GM23248 (cell line): ENCODE results near the gene PITPNM3. TPM values are rescaled to one million over a fixed set of nuclear protein-coding genes. Genes with fewer than 3 reads are reported as not detected.
A peak's percentile ranks its signal among the peaks of the same experiment; 100 is the strongest.

Experiments used
- DNase-seq: peaks from one replicate; pipeline ENCODE4 v3.0.0-alpha.2; 2015
- H2AFZ ChIP-seq: fragments of 200-600 bp; sonication (generic); 2 replicates; pipeline ENCODE4 v1.6.1; 2016; ENCODE audit warnings: antibody characterized with exemption
- H3F3A ChIP-seq: fragments of 200-600 bp; sonication (generic); 2 replicates; pipeline ENCODE4 v1.6.1; 2016; ENCODE audit warnings: mild to moderate bottlenecking, antibody characterized with exemption, mixed run types; ENCODE audit not compliant: insufficient read depth
- H3K27ac ChIP-seq: fragments of 200-600 bp; sonication (generic); 2 replicates; pipeline ENCODE4 v1.5.1; 2016; ENCODE audit warnings: mild to moderate bottlenecking
- H3K27me3 ChIP-seq: fragments of 200-600 bp; sonication (generic); replicated peaks from 2 replicates; pipeline ENCODE4 v1.6.1; 2016; ENCODE audit warnings: mild to moderate bottlenecking; ENCODE audit not compliant: insufficient read depth
- H3K36me3 ChIP-seq: fragments of 200-600 bp; sonication (generic); 2 replicates; pipeline ENCODE4 v1.6.1; 2016; ENCODE audit warnings: low read depth, mild to moderate bottlenecking
- H3K4me1 ChIP-seq: fragments of 200-600 bp; sonication (generic); 2 replicates; pipeline ENCODE4 v1.6.1; 2016; ENCODE audit warnings: mild to moderate bottlenecking; ENCODE audit not compliant: insufficient read depth
- H3K4me2 ChIP-seq: fragments of 200-600 bp; sonication (generic); one replicate; pipeline ENCODE4 v1.6.1; 2016; ENCODE audit warnings: mild to moderate bottlenecking; ENCODE audit not compliant: unreplicated experiment
- H3K4me3 ChIP-seq: fragments of 200-600 bp; sonication (generic); 2 replicates; pipeline ENCODE4 v1.5.1; 2016; ENCODE audit warnings: mild to moderate bottlenecking
- H3K79me2 ChIP-seq: fragments of 200-600 bp; sonication (generic); 2 replicates; pipeline ENCODE4 v1.6.1; 2016; ENCODE audit warnings: mild to moderate bottlenecking; ENCODE audit not compliant: insufficient read depth
- H3K9ac ChIP-seq: fragments of 200-600 bp; sonication (generic); 2 replicates; pipeline ENCODE4 v1.6.1; 2016; ENCODE audit warnings: mild to moderate bottlenecking
- H3K9me2 ChIP-seq: fragments of 200-600 bp; sonication (generic); 2 replicates; pipeline ENCODE4 v1.6.1; 2016; ENCODE audit warnings: mixed run types, mild to moderate bottlenecking, moderate library complexity; ENCODE audit not compliant: insufficient read depth
- H3K9me3 ChIP-seq: fragments of 200-600 bp; sonication (generic); one replicate; pipeline ENCODE4 v1.6.1; 2017; ENCODE audit warnings: low read depth
- H4K20me1 ChIP-seq: fragments of 200-600 bp; sonication (generic); 2 replicates; pipeline ENCODE4 v1.6.0; 2016; ENCODE audit not compliant: insufficient read depth
- EZH2 ChIP-seq: fragments of 200-600 bp; sonication (generic); IDR thresholded peaks from 2 replicates; pipeline ENCODE4 v1.6.1; 2018; ENCODE audit warnings: antibody characterized with exemption, mild to moderate bottlenecking; ENCODE audit not compliant: insufficient read depth, poor library complexity, severe bottlenecking
- EZH2phosphoT487 ChIP-seq: fragments of 200-600 bp; sonication (generic); IDR thresholded peaks from 2 replicates; pipeline ENCODE4 v1.6.1; 2018; ENCODE audit warnings: antibody characterized with exemption, moderate library complexity, mild to moderate bottlenecking, low read depth; ENCODE audit not compliant: insufficient read depth
- WGBS, 2 experiments: methylation state at CpG; one replicate each; pipeline ENCODE4 v1.1.6; 2015 to 2017; ENCODE audit warnings: low lambda C conversion rate in 2 of 2, low coverage in 1 of 2; ENCODE audit errors: missing lambda C conversion rate in 2 of 2; 5-methylcytosine and 5-hydroxymethylcytosine counted together
- in situ Hi-C: fragments of 300-500 bp; cut with MboI; formaldehyde crosslinking; loops from 2 replicates; pipeline ENCODE4 v1.15.0; 2020
- polyA plus RNA-seq: library from polyadenylated mRNA; unstranded; fragments of >200 nt; fragmentation: Nextera tagmentation; extraction: Ambion mirVana; gene quantifications from 2 replicates; pipeline ENCODE4 v1.2.1, GENCODE V29; 2016
- total RNA-seq: library from RNA; depleted of rRNA; stranded (reverse); fragments of >200 nt; shearing (Covaris generic); gene quantifications from 2 replicates; pipeline ENCODE4 v1.2.3, GENCODE V29; 2014

The PITPNM3 gene
- total and polyA plus RNA-seq, 2 experiments from 2014 or later, result 6.5 to 12.8 TPM

GRCh38 chr17:6479622-6480302 lies 76.6 kb downstream of the PITPNM3 start:
- no peaks in the 10 kb centered on the region for H3K9me3 ChIP-seq
- H3K9me2 ChIP-seq, result no peaks in the 10 kb centered on the region
- no peak overlapping the region for H3K4me3 ChIP-seq
- H3K27ac ChIP-seq, result no peak overlapping the region
- peaks cover 4% of the 10 kb centered on the region; the same call in 1 of the 2 replicates for H3K4me1 ChIP-seq
- no peak overlapping the region for H3K9ac ChIP-seq
- H3F3A ChIP-seq, result peaks cover 17% of the 10 kb centered on the region; the same call in 1 of the 2 replicates
- H3K27me3 ChIP-seq, result no peaks in the 10 kb centered on the region
- DNase-seq, result no peak
- WGBS, 2 experiments, result 51 to 52% methylated on average over 13 of the region's 13 CpGs
- no peak for TF ChIP-seq EZH2
- no peak for TF ChIP-seq EZH2phosphoT487
- H3K4me2 ChIP-seq, result no peak overlapping the region
- in situ Hi-C loops, result no loop called here
- H3K79me2 ChIP-seq, result no peaks in the 10 kb centered on the region
- H3K36me3 ChIP-seq, result no peaks in the 10 kb centered on the region
- no peaks in the 10 kb centered on the region for H4K20me1 ChIP-seq
- H2AFZ ChIP-seq, result no peak overlapping the region

- no peaks in the 10 kb centered on the region for H3K27me3 ChIP-seq
- H3K27ac ChIP-seq, result no peak overlapping the region
- H3K4me2 ChIP-seq, result no peak overlapping the region
- TF ChIP-seq EZH2phosphoT487, result no peak
- no peak for TF ChIP-seq EZH2
- H3K9me3 ChIP-seq, result no peaks in the 10 kb centered on the region
- peaks cover 17% of the 10 kb centered on the region; the same call in 1 of the 2 replicates for H3F3A ChIP-seq
- H3K9ac ChIP-seq, result no peak overlapping the region
- no peak for DNase-seq
- no peaks in the 10 kb centered on the region for H3K9me2 ChIP-seq
- in situ Hi-C loops, result no loop called here
- H3K79me2 ChIP-seq, result no peaks in the 10 kb centered on the region
- 88 to 89% methylated on average over 10 to 11 of the region's 11 CpGs for WGBS, 2 experiments
- no peak overlapping the region for H3K4me3 ChIP-seq
- no peaks in the 10 kb centered on the region for H4K20me1 ChIP-seq
- H2AFZ ChIP-seq, result no peak overlapping the region
- H3K36me3 ChIP-seq, result no peaks in the 10 kb centered on the region
- H3K4me1 ChIP-seq, result peaks cover 4% of the 10 kb centered on the region; the same call in 1 of the 2 replicates
These were observed 77.9 kb downstream of the PITPNM3 start for GRCh38 chr17:6478486-6478885.

GRCh38 chr17:6477831-6478383 lies 78.4 kb downstream of the PITPNM3 start:
- in situ Hi-C loops, result no loop called here
- DNase-seq, result no peak

GRCh38 chr17:6476810-6477179 lies 79.6 kb downstream of the PITPNM3 start:
- Histone ChIP-seq H3K9me2 (no peaks in the 10 kb centered on the region), H2AFZ (no peak overlapping the region), H3F3A (peaks cover 17% of the 10 kb centered on the region; the same call in 1 of the 2 replicates), H3K27me3 (no peaks in the 10 kb centered on the region), H3K36me3 (no peaks in the 10 kb centered on the region), H3K4me2 (no peak overlapping the region), H3K4me3 (no peak overlapping the region), H3K9ac (no peak overlapping the region), H3K79me2 (no peaks in the 10 kb centered on the region), H3K27ac (no peak overlapping the region), H4K20me1 (no peaks in the 10 kb centered on the region), H3K4me1 (peaks cover 9% of the 10 kb centered on the region), H3K9me3 (no peaks in the 10 kb centered on the region)
- no peak for TF ChIP-seq EZH2
- TF ChIP-seq EZH2phosphoT487, result no peak
- peak; percentile 18 for DNase-seq
- in situ Hi-C loops, result no loop called here
- WGBS, 2 experiments, result 94 to 98% methylated on average over 9 to 10 of the region's 10 CpGs

More at GRCh38 chr17:6477831-6478383, 78.4 kb downstream of the PITPNM3 start:
- Histone ChIP-seq H4K20me1 (no peaks in the 10 kb centered on the region), H3K9ac (no peak overlapping the region), H3F3A (peaks cover 17% of the 10 kb centered on the region; the same call in 1 of the 2 replicates), H3K27ac (no peak overlapping the region), H3K9me2 (no peaks in the 10 kb centered on the region), H3K79me2 (no peaks in the 10 kb centered on the region), H3K9me3 (no peaks in the 10 kb centered on the region), H3K4me1 (peaks cover 4% of the 10 kb centered on the region; the same call in 1 of the 2 replicates), H3K4me3 (no peak overlapping the region), H2AFZ (no peak overlapping the region), H3K36me3 (no peaks in the 10 kb centered on the region), H3K4me2 (no peak overlapping the region), H3K27me3 (no peaks in the 10 kb centered on the region)
- 86 to 88% methylated on average over 12 to 14 of the region's 14 CpGs for WGBS, 2 experiments
- TF ChIP-seq EZH2phosphoT487, result no peak
- no peak for TF ChIP-seq EZH2
